ENCODE results near the gene XPR1.

- no peak for TF ChIP-seq EZH2 (IDR thresholded peaks at IDR 0.05; ENCODE audit: insufficient read depth, poor library complexity, severe bottlenecking)
- no peak for TF ChIP-seq EZH2phosphoT487 (IDR thresholded peaks at IDR 0.05; ENCODE audit: insufficient read depth, low read depth)
Measured at GRCh38 chr1:180773210-180773865, 141.5 kb downstream of the XPR1 start.

Measured in GM23248 (cell line).